SU-DHL-6 (cell line): ENCODE data around the gene GIPC2.

Source experiments
- H2AFZ ChIP-seq: fragments of 200-600 bp; sonication (generic); 2 replicates; pipeline ENCODE4 v1.6.1; 2014; ENCODE audit warnings: low read depth, mild to moderate bottlenecking, moderate library complexity, mixed read lengths, antibody characterized with exemption, low read length; ENCODE audit not compliant: severe bottlenecking
- H3F3A ChIP-seq: fragments of 200-600 bp; shearing (Covaris generic); 2 replicates; pipeline ENCODE4 v1.6.0; 2016; ENCODE audit warnings: antibody characterized with exemption, mild to moderate bottlenecking; ENCODE audit not compliant: insufficient read depth
- H3K27ac ChIP-seq: fragments of 200-600 bp; sonication (generic); 2 replicates; pipeline ENCODE4 v1.5.1; 2016; ENCODE audit warnings: low read depth, mild to moderate bottlenecking, low read length, moderate library complexity, mixed read lengths
- H3K27me3 ChIP-seq: fragments of 200-600 bp; sonication (generic), shearing (Covaris generic); 2 replicates; pipeline ENCODE4 v1.6.0; 2014; ENCODE audit warnings: mild to moderate bottlenecking, low read length
- H3K36me3 ChIP-seq: fragments of 200-600 bp; sonication (generic); 2 replicates; pipeline ENCODE4 v1.6.1; 2014; ENCODE audit warnings: mild to moderate bottlenecking, low read length, mixed read lengths
- H3K4me2 ChIP-seq: fragments of 300-600, 200-600 bp; shearing (Covaris generic), sonication (generic); 2 replicates; pipeline ENCODE4 v1.6.0; 2014; ENCODE audit warnings: low read length, low read depth, mild to moderate bottlenecking; ENCODE audit not compliant: poor library complexity, severe bottlenecking
- H3K4me3 ChIP-seq: fragments of 200-600 bp; sonication (generic); 2 replicates; pipeline ENCODE4 v1.5.1; 2014; ENCODE audit warnings: antibody characterized with exemption, low read length, mild to moderate bottlenecking, mixed read lengths; ENCODE audit not compliant: insufficient read depth, poor library complexity, severe bottlenecking
- H3K79me2 ChIP-seq: fragments of 200-600 bp; sonication (generic); 2 replicates; pipeline ENCODE4 v1.6.1; 2014; ENCODE audit warnings: mild to moderate bottlenecking, low read length, moderate library complexity; ENCODE audit not compliant: insufficient read depth
- H3K9ac ChIP-seq: fragments of 200-600 bp; sonication (generic); 2 replicates; pipeline ENCODE4 v1.7.0; 2014; ENCODE audit warnings: mild to moderate bottlenecking, low read length
- H3K9me2 ChIP-seq: fragments of 200-600 bp; sonication (generic); replicated peaks from 2 replicates; pipeline ENCODE4 v1.6.1; 2014; ENCODE audit warnings: low read length; ENCODE audit not compliant: insufficient read depth
- H3K9me3 ChIP-seq: fragments of 200-600 bp; sonication (generic); 2 replicates; pipeline ENCODE4 v1.6.1; 2014; ENCODE audit warnings: low read length, mixed read lengths; ENCODE audit not compliant: insufficient read depth
- H4K20me1 ChIP-seq: fragments of 200-600 bp; sonication (generic); 2 replicates; pipeline ENCODE4 v1.6.1; 2014; ENCODE audit warnings: low read depth, mild to moderate bottlenecking, antibody characterized with exemption, low read length, moderate library complexity, mixed read lengths
- CTCF ChIP-seq: fragments of 200-600 bp; sonication (generic); IDR thresholded peaks from one replicate; pipeline ENCODE4 v1.5.1; 2017; ENCODE audit warnings: antibody characterized with exemption, mild to moderate bottlenecking, low read length, moderate library complexity; ENCODE audit not compliant: insufficient read depth, poor library complexity, severe bottlenecking
- EZH2phosphoT487 ChIP-seq: fragments of 200-600 bp; sonication (generic), shearing (Covaris generic); conservative IDR thresholded peaks from 2 replicates; pipeline ENCODE4 v1.6.1; 2018; ENCODE audit warnings: mild to moderate bottlenecking, antibody characterized with exemption, low read length, moderate library complexity, mixed read lengths

Gene GIPC2

DNA sequence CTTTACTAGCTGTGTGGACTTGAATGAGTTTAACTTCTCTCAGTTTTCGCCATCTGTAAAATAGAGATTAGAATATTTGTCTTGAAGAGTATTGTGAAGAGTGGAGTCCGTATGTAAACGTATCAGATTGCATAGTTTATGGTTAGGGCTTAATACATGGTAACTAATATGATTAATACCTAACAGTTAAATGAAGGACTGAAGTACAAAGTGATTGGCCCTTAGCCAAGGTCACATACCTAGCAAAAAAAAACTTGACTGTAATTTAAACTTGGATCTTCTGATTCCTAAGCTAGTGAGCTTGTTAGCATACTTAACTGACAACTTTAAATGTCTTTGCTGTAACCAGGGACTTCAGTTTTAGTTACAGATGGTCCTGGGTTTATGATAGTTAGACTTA lies 1.9 kb downstream of the GIPC2 start:
- no peaks in the 10 kb centered on the region for H3K9me3 ChIP-seq
- no peaks in the 10 kb centered on the region for H3F3A ChIP-seq
- H2AFZ ChIP-seq = no peak overlapping the region
- H3K9ac ChIP-seq = no peak overlapping the region
- no peaks in the 10 kb centered on the region for H3K27me3 ChIP-seq
- no peaks in the 10 kb centered on the region for H4K20me1 ChIP-seq
- no peaks in the 10 kb centered on the region for H3K9me2 ChIP-seq
- TF ChIP-seq CTCF (no peak), EZH2phosphoT487 (no peak)
- no peak overlapping the region for H3K4me2 ChIP-seq
- no peak overlapping the region for H3K4me3 ChIP-seq
- no peaks in the 10 kb centered on the region for H3K79me2 ChIP-seq
- no peaks in the 10 kb centered on the region for H3K36me3 ChIP-seq
- H3K27ac ChIP-seq = no peak overlapping the region

DNA sequence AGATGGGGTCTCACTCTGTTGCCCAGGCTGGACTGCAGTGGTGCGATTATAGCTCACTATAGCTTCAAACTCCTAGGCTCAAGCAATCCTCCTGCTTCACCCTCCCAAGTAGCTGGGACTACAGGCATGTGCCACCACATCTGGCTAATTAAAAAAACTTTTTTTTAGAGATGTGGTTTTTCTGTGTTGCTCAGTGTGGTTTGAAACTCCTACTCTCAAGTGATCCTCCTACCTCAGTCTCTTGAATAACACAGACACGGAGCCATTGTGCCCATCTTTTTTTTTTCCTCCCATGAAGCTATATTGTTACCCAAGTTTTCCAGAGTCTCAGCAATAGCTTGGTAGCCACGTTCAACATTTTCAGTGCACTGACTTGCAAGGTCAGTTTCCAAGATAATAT lies 2.7 kb downstream of the GIPC2 start:
- Histone ChIP-seq H3K36me3 (no peaks in the 10 kb centered on the region), H3F3A (no peaks in the 10 kb centered on the region), H3K9me3 (no peaks in the 10 kb centered on the region), H3K27ac (no peak overlapping the region), H3K27me3 (no peaks in the 10 kb centered on the region), H3K9me2 (no peaks in the 10 kb centered on the region), H3K4me3 (no peak overlapping the region), H3K4me2 (no peak overlapping the region), H3K9ac (no peak overlapping the region), H3K79me2 (no peaks in the 10 kb centered on the region), H4K20me1 (no peaks in the 10 kb centered on the region), H2AFZ (no peak overlapping the region)
- TF ChIP-seq EZH2phosphoT487 (no peak), CTCF (no peak)

DNA sequence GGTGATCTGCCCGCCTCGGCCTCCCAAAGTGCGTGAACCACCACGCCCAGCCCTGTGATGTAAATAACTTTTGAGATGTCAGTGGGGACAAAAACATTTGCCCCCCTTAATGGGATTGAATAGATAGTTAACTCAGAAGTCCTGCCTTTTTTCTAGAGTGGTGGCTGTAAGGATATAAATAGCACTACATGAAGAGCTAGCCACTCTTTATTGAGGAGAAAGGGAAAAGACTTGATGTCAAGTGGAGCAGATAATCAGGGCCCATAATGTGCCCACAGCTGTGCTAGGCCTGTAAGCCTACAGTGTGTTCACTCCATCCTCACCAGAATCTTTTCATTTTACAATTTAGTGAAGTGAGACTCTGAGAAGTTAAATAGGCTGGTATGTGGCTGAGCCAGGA lies 3.6 kb downstream of the GIPC2 start:
- no peaks in the 10 kb centered on the region for H3K79me2 ChIP-seq
- no peaks in the 10 kb centered on the region for H3K36me3 ChIP-seq
- no peaks in the 10 kb centered on the region for H3K9me2 ChIP-seq
- no peak overlapping the region for H2AFZ ChIP-seq
- H3K4me3 ChIP-seq = no peak overlapping the region
- no peaks in the 10 kb centered on the region for H3K27me3 ChIP-seq
- H3F3A ChIP-seq = no peaks in the 10 kb centered on the region
- TF ChIP-seq CTCF (no peak), EZH2phosphoT487 (no peak)
- no peak overlapping the region for H3K27ac ChIP-seq
- H4K20me1 ChIP-seq = no peaks in the 10 kb centered on the region
- H3K4me2 ChIP-seq = no peak overlapping the region
- no peaks in the 10 kb centered on the region for H3K9me3 ChIP-seq
- H3K9ac ChIP-seq = no peak overlapping the region

GRCh38 chr1:78051005-78051404 lies 5.2 kb downstream of the GIPC2 start:
- Histone ChIP-seq H3K9ac (no peak overlapping the region), H3K9me3 (no peaks in the 10 kb centered on the region), H3F3A (no peaks in the 10 kb centered on the region), H3K27ac (no peak overlapping the region), H3K36me3 (no peaks in the 10 kb centered on the region), H3K4me2 (no peak overlapping the region), H2AFZ (no peak overlapping the region), H3K27me3 (no peaks in the 10 kb centered on the region), H4K20me1 (no peaks in the 10 kb centered on the region), H3K79me2 (no peaks in the 10 kb centered on the region), H3K9me2 (no peaks in the 10 kb centered on the region), H3K4me3 (no peak overlapping the region)
- TF ChIP-seq CTCF (no peak), EZH2phosphoT487 (no peak)
